HPDE6-E6E7 (cell line): ENCODE measurements around the gene EML4.
A peak's percentile ranks its signal among the peaks of the same experiment; 100 is the strongest.
"Not testable (repeated sequence)": the region's sequence is repeated elsewhere in the genome, so short reads cannot be mapped to it uniquely, and the experiment has no call there.

ENCODE experiments used
- DNase-seq: peaks from one replicate; pipeline ENCODE4 v3.0.0; 2011; ENCODE audit warnings: missing footprints; ENCODE audit errors: extremely low spot score

The EML4 gene

GRCh38 chr2:42332575-42332974, 163.4 kb downstream of the EML4 start:
- no peak for DNase-seq

- no peak for DNase-seq
Observed at GRCh38 chr2:42333579-42333978, 164.4 kb downstream of the EML4 start.

GRCh38 chr2:42334220-42334619, 165.1 kb downstream of the EML4 start:
- DNase-seq: no peak

- not testable (repeated sequence) for DNase-seq
Observed at GRCh38 chr2:42334865-42335264, 165.7 kb downstream of the EML4 start.

- DNase-seq: no peak
Observed at GRCh38 chr2:42335514-42336104, 166.5 kb downstream of the EML4 start.

GRCh38 chr2:42336361-42336965, 167.3 kb downstream of the EML4 start:
- no peak for DNase-seq

GRCh38 chr2:42337356-42337820, 168.2 kb downstream of the EML4 start:
- DNase-seq: no peak

GRCh38 chr2:42337846-42338566, 168.9 kb downstream of the EML4 start:
- no peak for DNase-seq

GRCh38 chr2:42338567-42339190, 169.5 kb downstream of the EML4 start:
- DNase-seq: no peak

- DNase-seq: no peak
Observed at GRCh38 chr2:42339191-42339912, 170.2 kb downstream of the EML4 start.

- no peak for DNase-seq
Observed at GRCh38 chr2:42340045-42340937, 171.1 kb downstream of the EML4 start.

GRCh38 chr2:42340938-42341636, 171.9 kb downstream of the EML4 start:
- DNase-seq: no peak

GRCh38 chr2:42342061-42342794, 173.1 kb downstream of the EML4 start:
- DNase-seq: peak; percentile 52

- DNase-seq: no peak
Observed at GRCh38 chr2:42342795-42343241, 173.7 kb downstream of the EML4 start.

GRCh38 chr2:42345986-42346385, 176.8 kb downstream of the EML4 start:
- DNase-seq: no peak

GRCh38 chr2:42346856-42347255, 177.7 kb downstream of the EML4 start:
- DNase-seq: not testable (repeated sequence)

GRCh38 chr2:42347518-42347917, 178.4 kb downstream of the EML4 start:
- not testable (repeated sequence) for DNase-seq

- no peak for DNase-seq
Observed at GRCh38 chr2:42348113-42348805, 179.1 kb downstream of the EML4 start.
